SH-SY5Y (cell line): ENCODE data around the gene SIDT1.

Experiments
- GATA2 ChIP-seq: IDR thresholded peaks from 2 replicates; pipeline ENCODE4 v1.6.1; 2011; ENCODE audit warnings: mild to moderate bottlenecking, low read depth, low read length
- GATA3 ChIP-seq: IDR thresholded peaks from 2 replicates; pipeline ENCODE4 v1.6.1; 2011; ENCODE audit warnings: low read depth, mild to moderate bottlenecking, low read length, moderate library complexity

GRCh38 chr3:113556946-113557335 lies 24.6 kb downstream of the SIDT1 start:
- TF ChIP-seq GATA3 (no peak), GATA2 (no peak)
